ENCODE results near the gene PLAC1.

Gene PLAC1, protein sequence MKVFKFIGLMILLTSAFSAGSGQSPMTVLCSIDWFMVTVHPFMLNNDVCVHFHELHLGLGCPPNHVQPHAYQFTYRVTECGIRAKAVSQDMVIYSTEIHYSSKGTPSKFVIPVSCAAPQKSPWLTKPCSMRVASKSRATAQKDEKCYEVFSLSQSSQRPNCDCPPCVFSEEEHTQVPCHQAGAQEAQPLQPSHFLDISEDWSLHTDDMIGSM

DNA sequence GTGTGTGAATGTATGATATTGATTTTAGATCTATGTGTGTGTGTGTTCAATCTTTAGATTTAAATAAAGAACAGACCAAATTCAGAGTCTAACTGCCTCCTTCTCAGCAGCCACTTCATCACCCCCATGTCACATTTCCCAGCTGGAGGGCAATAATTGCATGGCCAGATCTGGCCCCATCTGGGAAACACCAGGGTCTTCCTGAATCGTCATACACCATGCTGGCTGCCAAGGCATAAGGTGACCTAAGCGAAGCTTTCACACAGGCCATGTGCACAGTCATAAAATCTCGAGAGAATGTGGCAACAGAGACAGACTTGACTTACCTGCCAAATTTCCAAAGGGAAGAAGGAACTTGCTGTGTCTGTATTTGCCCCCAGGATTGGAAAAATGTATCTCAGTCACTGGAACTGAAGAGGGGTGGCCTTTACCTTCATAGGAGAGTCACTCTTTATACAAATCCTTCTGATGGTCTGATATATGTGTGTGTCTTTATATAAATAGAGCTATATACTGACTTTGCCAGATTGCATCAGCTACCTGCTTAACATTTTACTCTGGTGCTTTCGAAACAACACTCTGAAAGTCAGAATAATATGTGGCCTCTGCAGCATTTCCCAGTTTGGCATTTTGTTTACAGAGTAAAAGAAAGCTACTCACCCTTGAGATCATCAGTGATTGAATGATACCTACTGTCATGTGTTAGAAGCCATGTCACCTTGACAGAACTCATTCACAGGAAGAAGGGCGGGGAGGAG is at the start of gene PLAC1:
PLAC1 (minus strand) TSS at position 470 of the 758 bp plus-strand sequence. CDS start 91,789 bp downstream, outside the sequence.
- DNase-seq (ENCODE audit: low read depth in 2 of 2, low spot score in 1 of 2), result no peak

DNA sequence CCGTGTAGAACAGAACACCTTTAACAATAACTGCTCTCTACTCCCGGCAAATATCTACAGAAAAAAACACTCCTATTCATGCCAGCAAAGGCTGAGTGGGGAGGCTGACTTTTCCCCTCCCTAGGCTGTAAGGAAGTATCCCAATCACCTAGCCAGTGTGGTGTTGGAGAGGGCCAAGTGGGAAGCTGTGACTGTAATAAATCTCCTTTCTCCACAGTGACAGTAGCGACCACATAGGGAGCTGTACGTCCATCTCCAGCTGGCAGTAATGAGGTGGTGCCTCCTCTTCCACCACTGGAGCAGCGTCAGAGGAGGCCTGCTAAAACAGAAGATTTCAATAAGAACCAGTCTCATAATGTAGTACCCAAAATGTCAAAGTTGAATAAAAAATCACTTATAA is 47.9 kb upstream of the PLAC1 start:
- no peak for DNase-seq (ENCODE audit: low read depth in 2 of 2, low spot score in 1 of 2)

DNA sequence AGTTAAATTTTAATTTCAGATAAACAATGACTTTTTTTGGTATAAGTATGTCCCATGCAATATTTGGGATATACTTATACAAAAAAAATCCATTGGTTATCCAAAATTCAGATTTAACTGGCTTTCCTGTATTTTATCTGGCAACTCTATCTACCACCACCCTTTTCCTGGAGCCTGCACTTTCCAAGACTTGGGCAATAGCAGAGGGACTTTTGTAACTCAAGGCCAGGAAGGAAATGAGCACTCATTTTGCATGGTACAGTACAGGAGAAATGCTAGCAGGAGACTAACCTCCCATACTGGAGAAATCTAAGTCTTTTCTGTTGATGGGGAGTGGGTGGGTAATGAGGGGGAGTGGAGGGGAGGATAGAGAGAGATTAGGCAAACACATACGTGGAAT is 37.7 kb upstream of the PLAC1 start:
- no peak for DNase-seq (ENCODE audit: low read depth in 2 of 2, low spot score in 1 of 2)

DNA sequence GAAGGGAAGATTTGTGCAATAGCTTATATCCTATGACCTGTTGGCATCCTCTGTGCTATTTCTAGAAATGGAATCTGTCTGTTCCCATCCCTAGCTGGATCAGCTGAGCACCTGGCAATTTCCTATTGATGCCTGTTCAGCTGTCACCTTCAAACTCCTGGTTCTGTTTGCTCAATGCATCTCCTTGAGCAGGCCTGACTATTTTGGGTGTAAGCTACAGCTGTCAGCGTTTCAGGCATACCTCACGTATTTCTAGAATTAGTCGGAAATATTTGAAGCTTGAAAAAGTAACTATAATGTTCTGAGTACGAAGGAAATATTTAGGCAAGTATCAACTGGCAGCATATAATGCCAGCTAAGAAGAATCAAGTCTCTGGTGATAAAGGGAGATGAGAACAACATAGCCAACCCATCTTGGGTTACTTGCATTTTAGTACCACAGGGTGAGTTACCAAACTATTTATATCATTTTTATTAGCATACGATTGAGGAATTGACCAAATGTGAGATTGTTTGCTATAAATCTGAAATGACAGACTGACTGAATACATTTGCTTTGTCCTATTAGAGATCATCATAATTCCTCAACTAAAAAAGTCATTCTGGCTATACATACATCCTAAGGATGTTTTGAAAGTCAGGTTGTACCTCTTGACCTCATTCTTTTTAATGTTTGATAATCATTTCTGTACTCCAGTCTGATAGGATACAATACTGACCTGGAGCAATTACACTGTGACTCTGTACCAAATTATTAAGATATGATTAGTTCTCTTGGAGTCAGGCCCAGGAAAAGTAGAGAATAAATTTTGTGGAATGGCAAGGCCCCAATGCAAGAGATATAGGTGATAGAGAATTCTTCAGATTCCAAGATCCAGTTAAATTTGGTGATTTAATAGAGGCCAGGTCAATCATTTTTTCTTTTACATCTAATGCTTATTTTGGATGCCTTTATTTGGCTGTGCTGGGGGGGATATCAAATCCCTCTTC is 36.4 kb upstream of the PLAC1 start:
- DNase-seq (ENCODE audit: low read depth in 2 of 2, low spot score in 1 of 2), result no peak

- DNase-seq (ENCODE audit: low read depth in 2 of 2, low spot score in 1 of 2), result no peak
Observed at GRCh38 chrX:134693644-134694043, 35.4 kb upstream of the PLAC1 start.

- DNase-seq (ENCODE audit: low read depth in 2 of 2, low spot score in 1 of 2), result no peak
Observed at GRCh38 chrX:134692990-134693389, 34.7 kb upstream of the PLAC1 start.

DNA sequence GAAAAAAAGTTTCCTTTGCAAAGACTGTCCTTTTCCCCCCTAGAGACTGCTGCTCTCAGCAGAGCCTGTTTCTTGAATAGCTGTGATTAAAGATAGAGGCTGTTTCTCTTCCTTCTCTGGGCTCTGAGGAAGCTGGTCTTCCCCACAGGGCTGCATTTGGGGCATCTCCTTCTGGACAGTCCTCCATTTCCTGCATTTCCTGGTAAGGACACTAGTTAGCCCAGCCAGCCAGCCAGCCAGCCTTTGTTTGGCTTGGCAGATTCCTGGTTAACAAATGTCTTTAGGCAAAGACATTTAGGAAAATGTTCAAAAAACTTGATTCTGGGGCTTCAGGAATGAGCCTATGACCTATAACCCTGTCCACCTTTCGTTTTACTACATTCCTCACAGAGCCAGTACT is 34.0 kb upstream of the PLAC1 start:
- no peak for DNase-seq (ENCODE audit: low read depth in 2 of 2, low spot score in 1 of 2)

GRCh38 chrX:134691453-134691852 is 33.2 kb upstream of the PLAC1 start:
- DNase-seq (ENCODE audit: low read depth in 2 of 2, low spot score in 1 of 2), result no peak

DNA sequence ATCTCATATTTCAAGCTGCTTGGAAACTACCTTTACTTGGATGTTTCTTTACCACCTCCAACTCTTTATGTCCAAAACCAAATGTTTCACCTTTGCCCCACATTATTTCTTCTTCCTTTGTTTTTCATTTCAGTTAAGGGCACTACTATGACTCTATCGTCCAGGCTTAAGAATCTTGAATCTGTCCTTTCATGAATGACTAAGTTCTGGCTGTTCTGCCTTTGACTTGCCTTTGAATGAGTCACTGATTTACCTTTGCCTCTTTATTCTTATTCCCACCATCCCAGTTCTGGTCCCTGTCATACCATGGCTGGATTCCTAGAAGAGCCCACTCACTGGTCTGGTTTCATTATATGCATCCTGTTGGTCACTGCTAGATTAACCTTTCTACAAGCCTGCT is 30.6 kb upstream of the PLAC1 start:
- DNase-seq (ENCODE audit: low read depth in 2 of 2, low spot score in 1 of 2), result no peak

DNA sequence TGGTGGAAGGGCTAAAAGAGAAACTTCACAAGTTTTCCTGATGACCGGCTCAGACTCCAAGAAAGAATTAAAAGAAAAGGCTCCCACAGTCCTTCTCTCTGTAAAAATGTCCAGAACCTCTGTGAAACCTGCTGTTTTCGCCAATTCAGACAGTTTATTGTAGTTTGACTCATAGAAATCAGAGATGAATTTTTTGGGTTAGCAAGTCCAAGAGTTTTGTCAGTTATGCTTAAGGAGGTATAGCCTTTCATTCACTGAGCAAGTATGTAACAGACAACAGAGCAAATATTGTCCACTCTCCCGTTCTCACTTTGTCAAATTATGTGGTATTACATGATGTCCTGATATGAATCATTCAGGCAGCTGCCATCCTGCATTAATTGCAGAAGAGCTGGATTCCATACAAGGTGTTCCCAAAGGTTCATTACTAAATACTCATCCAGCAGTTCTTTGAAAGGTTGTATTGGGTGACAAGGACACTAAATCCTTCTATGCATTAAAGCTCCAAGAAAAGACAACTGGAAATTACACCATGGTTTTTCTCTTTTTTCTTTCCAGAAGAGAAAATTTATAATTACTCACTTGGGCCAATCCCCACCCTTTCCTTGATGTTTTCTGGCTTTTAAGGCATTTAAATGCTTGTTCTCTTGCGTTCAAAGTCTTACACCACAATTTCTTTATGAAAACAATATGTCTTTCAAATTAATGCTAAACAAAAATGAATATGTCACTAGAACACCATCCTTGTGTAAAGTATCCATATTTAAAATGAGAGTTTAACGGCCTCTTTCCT is 30.0 kb upstream of the PLAC1 start:
- DNase-seq (ENCODE audit: low read depth in 2 of 2, low spot score in 1 of 2), result no peak

- DNase-seq (ENCODE audit: low read depth in 2 of 2, low spot score in 1 of 2), result no peak
Observed at GRCh38 chrX:134685668-134686067, 27.4 kb upstream of the PLAC1 start.

DNA sequence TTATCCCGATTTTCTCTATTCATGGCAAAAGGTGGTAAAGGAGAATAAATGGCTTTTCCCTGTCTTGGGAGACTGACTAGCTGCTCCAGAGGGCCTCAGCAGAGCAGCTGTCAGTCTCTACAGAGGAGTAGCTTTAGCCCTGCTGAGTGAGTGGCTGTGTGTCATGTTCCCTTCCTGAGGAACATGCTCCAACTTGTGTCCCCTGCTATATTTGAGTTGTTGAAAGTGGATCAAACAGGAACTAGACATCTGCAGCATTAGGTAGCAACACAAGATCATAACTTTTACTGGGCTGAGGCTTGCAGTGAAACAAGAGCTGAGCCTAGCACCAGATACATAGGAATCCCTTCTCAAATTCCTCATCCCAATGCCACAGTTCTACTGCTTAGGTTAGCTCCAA is 26.7 kb upstream of the PLAC1 start:
- DNase-seq (ENCODE audit: low read depth in 2 of 2, low spot score in 1 of 2), result no peak

DNA sequence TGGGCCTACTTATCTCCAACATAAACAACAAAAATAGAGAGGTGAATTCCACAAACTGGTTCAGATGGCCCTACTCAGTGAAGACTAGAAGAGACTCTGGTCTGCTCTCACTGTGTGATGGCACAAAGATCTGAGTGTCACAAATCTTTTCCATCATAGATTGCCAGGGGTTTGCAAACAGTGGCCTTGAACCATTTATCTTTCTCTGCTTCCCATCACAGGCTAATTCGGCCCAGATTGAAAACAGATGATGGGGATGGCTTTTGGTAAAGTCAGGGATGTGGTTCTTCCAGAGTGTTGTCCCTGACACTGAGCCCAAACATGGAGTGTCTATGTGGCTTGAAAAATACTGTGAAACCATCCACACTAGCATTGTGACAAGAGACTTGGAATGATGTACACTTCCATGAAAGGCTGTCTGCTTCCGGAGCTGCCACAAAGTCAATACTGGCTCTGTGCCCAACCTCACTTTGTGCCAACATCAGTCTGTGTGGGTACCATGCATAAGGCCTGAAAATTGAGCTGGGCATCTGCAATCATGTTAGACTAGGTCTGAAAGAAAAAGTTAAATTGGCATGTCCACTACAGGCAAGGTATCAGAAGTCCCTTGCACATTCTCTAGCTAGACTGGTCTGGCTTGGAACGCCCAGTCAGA is 25.2 kb upstream of the PLAC1 start:
- DNase-seq (ENCODE audit: low read depth in 2 of 2, low spot score in 1 of 2), result no peak

GRCh38 chrX:134682081-134682480 is 23.8 kb upstream of the PLAC1 start:
- no peak for DNase-seq (ENCODE audit: low read depth in 2 of 2, low spot score in 1 of 2)

DNA sequence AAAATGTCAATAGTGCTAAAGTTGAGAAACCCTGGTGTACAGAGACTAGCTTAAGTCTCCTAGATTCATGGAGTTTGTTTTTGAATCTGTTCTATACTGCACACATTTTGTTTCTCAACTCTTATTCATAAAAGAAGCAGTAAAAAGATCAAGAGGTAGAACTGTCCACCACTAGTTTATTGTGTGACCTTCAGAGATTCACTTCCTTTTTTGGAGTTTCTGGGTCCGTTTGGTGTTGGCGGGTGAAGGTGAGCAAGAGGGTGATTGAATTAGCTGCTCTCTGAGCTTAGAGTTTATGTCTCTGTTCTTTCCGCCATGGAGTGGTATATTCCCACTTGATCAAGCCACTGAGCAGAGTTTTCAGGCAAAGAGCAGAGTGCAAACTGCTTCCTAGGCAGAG is 21.4 kb upstream of the PLAC1 start:
- DNase-seq (ENCODE audit: low read depth in 2 of 2, low spot score in 1 of 2), result no peak

GRCh38 chrX:134679221-134679620 is 20.9 kb upstream of the PLAC1 start:
- DNase-seq (ENCODE audit: low read depth in 2 of 2, low spot score in 1 of 2), result no peak

DNA sequence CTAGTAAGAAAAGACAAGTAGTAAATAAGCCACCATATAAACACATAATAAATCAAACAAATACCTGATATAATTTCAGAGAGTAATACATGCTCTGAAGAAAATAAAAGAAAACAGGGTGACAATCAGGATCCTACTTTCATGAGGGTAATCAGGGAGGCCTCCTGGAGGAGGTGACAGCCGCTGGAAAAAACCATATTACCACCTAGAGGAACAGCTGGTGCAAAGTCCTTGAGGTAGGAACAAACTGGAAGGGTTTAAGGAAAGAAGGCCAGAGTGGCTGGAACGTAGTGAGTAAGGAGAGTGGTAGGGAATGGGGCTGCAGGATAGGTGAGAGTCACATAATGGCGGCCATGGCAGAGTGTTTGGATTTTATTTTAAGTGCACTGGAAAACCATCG is 19.1 kb upstream of the PLAC1 start:
- DNase-seq (ENCODE audit: low read depth in 2 of 2, low spot score in 1 of 2), result no peak

DNA sequence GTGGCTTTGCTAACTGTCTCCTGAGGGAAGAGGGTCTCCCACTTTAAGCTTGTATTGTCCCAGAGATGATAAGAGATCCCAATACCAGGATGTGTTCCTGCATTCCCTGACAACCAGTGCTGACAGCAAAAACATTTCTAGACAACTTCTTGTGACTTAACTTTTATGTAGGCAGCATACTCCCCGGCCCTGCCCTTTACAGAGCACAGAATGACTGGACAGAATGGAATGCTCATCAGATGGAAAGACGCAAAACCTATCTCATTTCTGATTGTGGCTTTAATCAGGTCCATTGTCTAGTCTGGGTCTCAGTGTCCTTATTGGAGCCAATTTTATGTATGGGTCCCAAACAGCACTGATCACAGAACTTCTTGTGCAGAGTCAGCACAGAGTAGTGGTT is 18.2 kb upstream of the PLAC1 start:
- no peak for DNase-seq (ENCODE audit: low read depth in 2 of 2, low spot score in 1 of 2)

DNA sequence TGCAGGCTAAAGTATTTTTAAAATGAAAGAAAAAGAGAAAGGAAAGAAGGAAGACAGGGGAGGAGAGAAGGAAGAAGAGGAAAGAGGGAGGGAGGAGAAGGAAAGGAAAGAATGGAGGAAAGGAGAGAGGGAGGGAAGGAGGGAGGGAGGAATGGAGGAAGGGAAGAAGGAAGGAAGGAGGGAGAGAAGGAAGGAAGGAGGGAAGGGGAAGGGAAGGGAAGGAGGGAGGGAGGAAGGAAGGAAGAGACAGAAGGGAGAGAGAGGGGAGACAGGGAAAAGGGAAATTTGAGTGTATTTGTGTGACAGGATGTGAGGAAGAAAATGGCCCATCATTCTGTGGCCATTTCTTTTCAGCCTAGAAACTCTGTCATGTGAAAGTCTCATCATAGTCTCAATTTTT is 14.9 kb upstream of the PLAC1 start:
- DNase-seq (ENCODE audit: low read depth in 2 of 2, low spot score in 1 of 2), result no peak

DNA sequence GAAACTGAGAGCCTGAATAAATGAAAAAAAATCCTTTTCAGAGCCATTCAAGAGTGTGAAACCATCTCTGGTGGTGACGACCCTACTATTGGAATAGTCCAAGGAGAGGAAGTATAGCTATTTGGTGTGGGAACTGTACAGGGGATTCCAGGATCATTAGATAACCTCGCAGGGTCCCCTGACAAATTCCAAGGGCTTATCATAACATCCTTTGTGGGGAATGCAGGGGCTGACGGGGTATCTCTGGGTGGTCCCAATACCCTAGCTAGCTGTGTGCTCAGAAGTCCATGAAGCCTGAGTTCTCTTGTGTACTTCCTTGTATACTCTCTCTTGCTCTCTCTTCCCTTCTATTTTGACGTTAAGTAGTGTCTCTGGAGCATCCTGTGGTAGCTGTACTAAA is 13.8 kb upstream of the PLAC1 start:
- DNase-seq (ENCODE audit: low read depth in 2 of 2, low spot score in 1 of 2), result no peak

Data from stimulated activated CD8-positive, alpha-beta memory T cell treated with anti-CD3 and anti-CD28 coated beads, Interleukin-4, amount 100 ng/mL, for 4 hours (primary cell).